ENCODE results near the gene TGFBR3L.

TGFBR3L gene

DNA sequence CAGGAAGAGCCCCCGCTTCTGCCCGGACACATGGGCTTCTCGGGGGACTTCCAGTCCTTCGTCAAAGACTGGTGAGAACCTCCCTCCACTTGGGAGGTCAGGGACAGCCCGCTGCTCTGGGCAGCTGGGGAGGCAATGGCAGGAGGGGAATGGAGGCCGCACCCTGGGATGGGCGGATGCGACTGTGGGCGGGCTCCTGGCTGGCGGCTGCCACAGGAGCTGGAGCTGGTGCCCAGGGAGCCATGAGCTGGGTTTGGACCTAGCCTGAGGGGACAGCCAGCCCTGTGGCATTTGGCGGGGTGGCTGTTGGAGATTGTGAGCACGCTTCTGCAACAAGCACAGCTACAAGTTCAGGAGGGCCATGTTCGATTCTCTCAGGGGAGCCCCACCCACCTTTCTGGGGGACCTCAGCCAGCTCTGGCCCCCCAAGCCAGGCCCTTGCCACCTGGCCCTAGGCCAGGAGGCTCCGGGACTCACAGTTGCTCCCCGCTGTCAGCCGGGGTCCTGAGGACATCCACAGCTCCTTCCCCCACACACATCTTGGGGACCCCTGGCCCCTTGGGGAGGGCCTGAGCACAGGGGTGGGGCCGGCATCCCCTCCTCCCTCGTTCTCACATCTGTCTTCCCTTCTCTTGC is 3.0 kb upstream of the TGFBR3L start:
- H3K4me1 ChIP-seq (ENCODE audit: control insufficient read depth, insufficient read depth, low read length): no peaks in the 10 kb centered on the region
- no peak overlapping the region for H3K4me3 ChIP-seq (ENCODE audit: low read depth, low read length)
- peaks cover 0 to 36% of the 10 kb centered on the region in 2 experiments; a peak in 2 of 3 replicates for H3K36me3 ChIP-seq (ENCODE audit: control insufficient read depth in 2 of 2, insufficient read depth in 1 of 2, low read length in 2 of 2)
- no peaks in the 10 kb centered on the region for H3K9me3 ChIP-seq (ENCODE audit: control insufficient read depth, insufficient read depth, low read depth, low read length)
- ChIA-PET POLR2A (interaction anchor here (1.1 to 2.3 kb wide), 3 partner anchors 8 to 14 kb away, joined by 3 to 15 read pairs (median 8); partner anchors contain the start of genes MAP2K7 and SNAPC2), CTCF (interaction anchor here (0.7 to 1.1 kb wide), 3 partner anchors 8 to 43 kb away, joined by 3 to 4 read pairs (median 3); partner anchors contain the start of gene SNAPC2)
- H3K27ac ChIP-seq (ENCODE audit: extremely low read depth, low read depth, low read length): no peak overlapping the region
- TF ChIP-seq ZFP41 (tag by site-specific recombination; IDR thresholded peaks at IDR 0.05; ENCODE audit: borderline replicate concordance) (no peak), ZNF704 (tag by site-specific recombination; IDR thresholded peaks at IDR 0.05) (no peak), IKZF3 (tag by site-specific recombination; IDR thresholded peaks at IDR 0.05) (no peak), ZFHX2 (tag by site-specific recombination; conservative IDR thresholded peaks at IDR 0.05) (peak; percentile 36; the same call in 1 of the 2 replicates), ZNF394 (tag by site-specific recombination; IDR thresholded peaks at IDR 0.05; ENCODE audit: borderline replicate concordance) (no peak), ZNF501 (tag by site-specific recombination; IDR thresholded peaks at IDR 0.05) (no peak), ZSCAN4 (tag by site-specific recombination; IDR thresholded peaks at IDR 0.05) (no peak), ZNF596 (tag by site-specific recombination; IDR thresholded peaks at IDR 0.05) (no peak), ZNF10 (tag by site-specific recombination; IDR thresholded peaks at IDR 0.05) (no peak), EGR2 (tag by site-specific recombination; IDR thresholded peaks at IDR 0.05; ENCODE audit: low read depth) (peak; percentile 6; the same call in 1 of the 2 replicates), ZNF239 (tag by site-specific recombination; IDR thresholded peaks at IDR 0.05) (no peak), ZNF202 (tag by site-specific recombination; IDR thresholded peaks at IDR 0.05; ENCODE audit: borderline replicate concordance) (no peak), ZNF433 (tag by site-specific recombination; IDR thresholded peaks at IDR 0.05; ENCODE audit: low read depth) (no peak), KLF8 (tag by site-specific recombination; IDR thresholded peaks at IDR 0.05) (0 out of 2 replicates have a peak, but pooled peaks have one; percentile 20), PRDM6 (tag by site-specific recombination; IDR thresholded peaks at IDR 0.05) (no peak), ZNF544 (tag by site-specific recombination; IDR thresholded peaks at IDR 0.05) (no peak), ZNF23 (tag by site-specific recombination; IDR thresholded peaks at IDR 0.05; ENCODE audit: borderline replicate concordance) (no peak), ZSCAN5A (tag by site-specific recombination; IDR thresholded peaks at IDR 0.05) (no peak), ZNF114 (tag by site-specific recombination; IDR thresholded peaks at IDR 0.05) (no peak), ZNF211 (tag by site-specific recombination; IDR thresholded peaks at IDR 0.05; ENCODE audit: low read depth) (no peak), ZNF292 (tag by site-specific recombination; IDR thresholded peaks at IDR 0.05; ENCODE audit: borderline replicate concordance, low read depth) (no peak), ZNF274 (IDR thresholded peaks at IDR 0.05; ENCODE audit: low read length) (no peak), ZNF274 (tag by site-specific recombination; IDR thresholded peaks at IDR 0.05; ENCODE audit: borderline replicate concordance) (no peak), MYNN (tag by site-specific recombination; IDR thresholded peaks at IDR 0.05; ENCODE audit: borderline replicate concordance) (no peak), ZNF24 (tag by site-specific recombination; IDR thresholded peaks at IDR 0.05) (no peak)
- TF ChIP-seq, protein P1, sequence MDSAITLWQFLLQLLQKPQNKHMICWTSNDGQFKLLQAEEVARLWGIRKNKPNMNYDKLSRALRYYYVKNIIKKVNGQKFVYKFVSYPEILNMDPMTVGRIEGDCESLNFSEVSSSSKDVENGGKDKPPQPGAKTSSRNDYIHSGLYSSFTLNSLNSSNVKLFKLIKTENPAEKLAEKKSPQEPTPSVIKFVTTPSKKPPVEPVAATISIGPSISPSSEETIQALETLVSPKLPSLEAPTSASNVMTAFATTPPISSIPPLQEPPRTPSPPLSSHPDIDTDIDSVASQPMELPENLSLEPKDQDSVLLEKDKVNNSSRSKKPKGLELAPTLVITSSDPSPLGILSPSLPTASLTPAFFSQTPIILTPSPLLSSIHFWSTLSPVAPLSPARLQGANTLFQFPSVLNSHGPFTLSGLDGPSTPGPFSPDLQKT (IDR thresholded peaks at IDR 0.05; ENCODE audit: borderline replicate concordance, low read depth, low read length): no peak
- TF ChIP-seq, protein P2, sequence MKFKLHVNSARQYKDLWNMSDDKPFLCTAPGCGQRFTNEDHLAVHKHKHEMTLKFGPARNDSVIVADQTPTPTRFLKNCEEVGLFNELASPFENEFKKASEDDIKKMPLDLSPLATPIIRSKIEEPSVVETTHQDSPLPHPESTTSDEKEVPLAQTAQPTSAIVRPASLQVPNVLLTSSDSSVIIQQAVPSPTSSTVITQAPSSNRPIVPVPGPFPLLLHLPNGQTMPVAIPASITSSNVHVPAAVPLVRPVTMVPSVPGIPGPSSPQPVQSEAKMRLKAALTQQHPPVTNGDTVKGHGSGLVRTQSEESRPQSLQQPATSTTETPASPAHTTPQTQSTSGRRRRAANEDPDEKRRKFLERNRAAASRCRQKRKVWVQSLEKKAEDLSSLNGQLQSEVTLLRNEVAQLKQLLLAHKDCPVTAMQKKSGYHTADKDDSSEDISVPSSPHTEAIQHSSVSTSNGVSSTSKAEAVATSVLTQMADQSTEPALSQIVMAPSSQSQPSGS (tag by site-specific recombination; IDR thresholded peaks at IDR 0.05; ENCODE audit: low read depth): no peak
